ENCODE data around the gene NHLRC4.

NHLRC4 gene

DNA sequence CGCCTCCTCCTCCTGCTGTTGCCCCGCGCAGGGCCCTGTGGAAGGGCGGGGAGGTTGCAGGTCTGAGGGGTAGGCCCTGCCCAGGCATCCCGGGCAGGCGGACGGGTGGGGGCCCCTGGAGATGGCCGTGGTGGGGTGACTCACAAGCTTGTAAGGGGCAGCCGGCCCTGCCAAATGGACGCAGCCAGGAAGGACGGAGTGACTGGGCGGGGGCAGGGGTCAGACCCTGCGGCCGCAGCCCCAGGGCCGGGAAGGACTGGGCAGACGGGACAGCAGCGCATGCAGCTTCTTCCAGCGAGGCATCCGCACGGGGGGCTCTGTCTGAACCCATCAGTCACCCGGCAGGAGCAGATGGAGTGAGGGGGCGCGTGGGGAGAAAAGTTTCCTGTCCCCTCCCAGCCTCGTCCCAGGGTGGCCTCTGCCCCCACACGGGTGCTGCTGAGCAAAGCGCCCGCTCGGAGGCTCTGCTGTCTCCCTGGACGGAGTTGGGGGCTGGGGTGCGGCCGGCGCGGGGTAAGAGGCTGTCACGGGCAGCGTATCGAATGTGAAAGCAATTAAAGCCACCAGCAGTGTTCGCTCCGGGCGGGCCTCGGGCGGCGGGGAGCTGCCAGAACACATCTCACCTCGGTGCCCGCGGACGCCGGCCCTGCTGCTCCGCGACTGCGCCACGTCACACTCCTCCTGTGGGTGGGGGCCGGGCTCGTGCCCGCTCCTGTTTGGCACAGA, 12.0 kb upstream of the NHLRC4 start:
- DNase-seq = no peak

DNA sequence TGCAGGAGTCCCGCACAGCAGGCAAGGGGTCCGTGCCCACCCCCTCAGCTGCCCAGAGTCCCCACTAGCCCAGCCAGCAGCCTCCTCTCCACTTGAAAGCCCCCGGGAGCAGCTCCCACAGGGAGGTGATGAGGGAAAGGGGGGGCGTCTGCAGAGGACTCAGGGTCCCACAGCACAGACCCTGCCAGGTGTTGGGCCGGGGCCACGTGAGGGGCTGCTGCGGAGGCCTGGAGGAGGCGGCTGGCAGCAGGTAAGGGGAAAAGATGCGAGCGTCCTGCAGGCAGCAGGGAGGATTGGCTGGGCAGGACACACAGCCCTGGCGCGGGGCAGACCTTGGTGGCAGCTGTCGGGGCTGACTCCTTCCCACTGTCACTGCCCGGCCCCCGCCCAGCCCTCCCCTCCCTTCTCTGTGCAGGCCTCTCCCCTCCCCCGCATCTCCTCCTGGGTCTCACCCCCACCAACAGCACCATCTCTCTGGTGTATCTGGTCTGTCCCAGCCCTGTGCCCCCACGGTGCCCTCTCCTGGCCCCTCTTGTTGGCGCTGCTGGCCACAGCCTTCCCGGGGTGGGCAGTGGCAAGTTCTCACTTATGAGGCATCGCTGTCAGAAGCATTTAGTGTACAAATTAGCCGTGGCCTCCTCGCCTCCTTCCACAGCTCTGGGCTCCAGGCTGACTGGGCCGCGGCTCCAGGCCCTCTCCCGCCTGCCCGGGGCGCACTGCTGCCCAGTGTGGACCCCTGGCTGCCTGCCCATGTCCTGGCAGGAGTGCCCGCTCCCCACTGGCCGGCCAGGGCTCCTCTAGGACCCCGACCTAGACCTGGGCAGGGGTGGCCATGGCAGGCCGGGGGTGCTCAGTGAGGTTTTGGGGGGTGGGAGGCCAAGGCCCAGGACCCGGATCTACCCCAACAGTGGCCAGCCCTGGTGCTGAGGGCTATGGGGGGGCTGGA, 11.0 kb upstream of the NHLRC4 start:
- no peak for DNase-seq

DNA sequence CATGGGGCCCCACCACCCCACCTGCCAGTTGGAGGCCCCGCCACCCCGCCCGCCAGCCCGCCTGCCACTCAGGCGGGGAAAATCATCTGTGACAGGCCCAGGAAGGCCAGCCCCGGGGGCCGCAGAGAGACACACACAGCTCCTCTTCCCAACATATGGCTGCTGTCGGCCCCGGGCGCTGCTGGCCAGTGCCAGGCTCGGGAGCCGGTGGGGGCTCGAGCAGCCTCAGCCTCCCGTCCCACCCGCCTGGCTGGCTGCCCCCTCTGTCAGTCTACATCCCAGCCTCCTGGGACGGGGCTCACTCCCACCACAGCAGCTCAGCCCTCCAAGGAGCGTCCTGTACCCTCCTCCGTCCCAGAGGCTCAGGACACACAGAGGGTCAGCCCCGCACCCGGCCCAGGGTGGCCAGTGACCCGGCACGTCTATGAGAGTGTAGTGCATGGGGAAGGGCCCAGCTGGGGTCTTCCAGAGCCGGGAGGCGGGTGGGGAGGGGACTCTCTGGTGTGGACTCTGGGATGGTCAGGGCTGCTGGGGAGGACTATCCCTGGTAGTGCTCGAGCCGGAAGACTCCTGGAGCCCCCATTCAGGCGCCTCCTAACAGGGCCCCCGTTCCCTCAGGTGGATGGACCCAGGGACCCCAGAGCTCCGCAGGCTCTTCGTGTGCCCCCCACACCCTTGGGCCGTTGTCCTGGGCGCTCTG, 10.2 kb upstream of the NHLRC4 start:
- no peak for DNase-seq

DNA sequence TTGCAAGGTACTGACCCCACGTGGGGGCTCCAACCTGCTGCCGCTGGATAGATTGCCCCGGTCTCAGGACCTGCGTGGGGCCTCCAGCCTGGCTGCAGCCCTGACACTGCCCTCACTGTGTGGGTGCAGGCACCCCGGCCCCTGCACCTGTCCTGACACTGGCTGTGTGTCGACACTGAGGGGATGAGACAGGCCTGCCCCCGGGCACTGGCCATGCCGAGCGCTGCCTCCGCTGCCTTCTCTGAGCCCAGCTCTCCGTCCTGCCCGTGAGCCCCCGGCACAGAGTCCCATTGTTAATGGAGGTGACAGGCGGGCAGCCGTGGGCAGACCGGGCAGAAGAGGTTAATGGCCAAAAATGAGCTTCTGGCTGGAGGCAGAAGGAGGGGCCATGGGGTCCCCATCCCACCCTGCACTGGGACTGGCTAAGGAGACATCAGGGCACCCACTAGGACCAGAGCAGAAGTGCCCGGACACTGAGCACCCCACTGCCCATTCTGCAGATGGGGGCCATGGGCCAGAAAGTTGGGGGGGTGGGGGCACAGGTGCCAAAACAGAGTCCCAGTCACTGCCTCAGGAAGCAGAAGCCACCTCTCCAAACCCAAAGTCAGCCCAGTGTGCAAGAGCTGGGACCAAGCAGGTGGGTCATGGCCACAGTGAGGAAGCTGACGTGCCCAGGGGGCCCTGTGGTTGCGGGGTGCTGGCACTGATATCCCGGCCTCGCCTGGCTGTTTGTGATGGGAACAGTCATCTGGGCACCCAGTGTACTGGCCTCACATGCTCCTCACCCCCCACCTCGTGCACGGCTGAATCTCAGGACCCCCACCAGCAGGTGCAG, 9.1 kb upstream of the NHLRC4 start:
- no peak for DNase-seq

DNA sequence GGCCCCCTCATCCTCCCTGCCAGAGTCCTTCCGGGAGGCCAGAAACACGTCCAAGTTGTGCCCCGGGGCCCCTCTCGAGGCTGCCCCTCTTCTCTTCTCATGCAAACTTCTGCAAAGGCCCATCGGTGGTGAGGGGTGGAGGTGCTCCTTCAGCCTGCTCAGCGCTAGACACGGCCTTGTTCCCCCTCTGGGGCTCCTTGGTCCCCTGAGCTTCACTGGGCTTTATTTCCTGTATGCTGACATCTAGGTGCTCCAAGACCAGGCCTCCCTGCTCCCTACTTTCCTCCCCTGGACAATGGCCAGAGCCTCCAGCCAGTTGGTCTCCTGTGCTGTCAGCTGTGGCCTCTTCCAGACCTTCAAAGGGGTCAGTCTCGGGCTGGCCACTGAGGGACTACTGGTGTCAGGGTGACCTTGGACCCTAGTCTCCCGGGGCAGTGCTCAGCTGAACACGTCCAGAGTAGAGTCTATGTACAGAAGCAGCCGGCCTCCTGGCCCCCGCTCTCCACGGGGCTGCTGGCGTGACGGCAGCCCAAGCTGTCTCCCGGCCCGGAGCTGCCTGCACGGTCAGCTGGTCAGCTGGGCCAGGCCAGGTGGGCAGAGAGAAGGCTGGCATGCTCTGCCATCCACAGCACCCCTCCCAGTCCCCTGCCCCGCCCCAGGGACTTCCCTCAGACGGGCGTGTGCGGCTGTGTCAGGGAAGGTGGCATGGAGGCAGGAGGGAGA, 8.3 kb upstream of the NHLRC4 start:
- DNase-seq = no peak

DNA sequence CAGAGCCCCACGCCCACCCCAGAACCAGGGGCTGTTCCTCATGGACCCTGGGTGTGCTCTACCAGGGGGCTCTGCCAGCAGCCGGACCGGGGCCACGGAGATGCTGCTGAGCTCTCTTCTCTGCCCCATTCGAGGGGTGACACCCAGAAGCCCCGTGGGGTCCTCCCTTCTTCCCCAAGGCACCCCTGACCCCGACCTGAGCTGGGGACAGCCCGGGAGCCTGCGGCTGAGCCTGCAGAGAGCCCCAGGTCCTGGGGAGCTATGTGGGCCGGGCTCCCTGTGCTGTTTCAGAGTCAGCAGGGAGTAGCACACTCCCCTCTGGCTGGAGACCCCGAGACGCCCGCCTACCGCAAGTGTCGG, 7.8 kb upstream of the NHLRC4 start:
- DNase-seq = no peak

DNA sequence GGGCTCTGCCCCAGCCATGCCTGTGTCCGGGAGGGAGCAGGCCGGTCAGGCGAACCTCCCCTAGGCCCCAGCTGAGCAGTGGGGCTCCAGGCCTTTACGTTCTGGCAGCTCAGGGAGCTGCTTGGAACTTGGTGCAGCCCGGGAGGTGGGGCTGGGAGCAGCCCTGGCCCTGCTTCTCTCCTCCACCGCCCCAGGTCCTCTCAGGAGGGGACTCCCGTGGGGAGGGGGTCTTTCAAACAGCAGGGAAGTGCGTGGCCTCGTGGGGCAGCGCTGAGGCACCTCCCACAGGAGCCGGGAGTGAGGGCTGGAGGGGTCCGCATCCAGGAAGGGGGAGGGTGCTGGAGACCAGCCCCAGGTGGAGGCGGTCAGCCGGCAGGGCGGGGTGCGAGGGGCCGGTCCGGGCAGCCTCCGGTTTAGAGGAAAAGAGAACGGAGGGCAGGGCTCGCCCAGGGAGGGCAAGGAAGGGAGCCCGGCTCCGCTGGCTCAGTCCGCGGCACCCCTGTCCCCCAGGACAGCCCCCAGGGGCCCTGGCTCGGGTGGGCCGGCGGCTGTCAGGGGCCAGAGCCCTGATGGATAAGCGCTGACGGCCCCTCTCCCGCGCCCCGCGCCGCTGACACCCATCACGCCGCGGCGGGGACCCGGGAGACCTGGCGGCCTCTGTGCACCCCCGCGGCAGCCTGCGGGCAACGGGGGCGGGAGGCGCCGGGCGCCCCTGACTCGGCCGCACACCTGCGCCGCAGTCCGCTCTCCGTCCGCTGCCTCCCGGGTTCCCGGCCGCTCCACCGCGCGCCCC, 7.2 kb upstream of the NHLRC4 start:
- DNase-seq = no peak

DNA sequence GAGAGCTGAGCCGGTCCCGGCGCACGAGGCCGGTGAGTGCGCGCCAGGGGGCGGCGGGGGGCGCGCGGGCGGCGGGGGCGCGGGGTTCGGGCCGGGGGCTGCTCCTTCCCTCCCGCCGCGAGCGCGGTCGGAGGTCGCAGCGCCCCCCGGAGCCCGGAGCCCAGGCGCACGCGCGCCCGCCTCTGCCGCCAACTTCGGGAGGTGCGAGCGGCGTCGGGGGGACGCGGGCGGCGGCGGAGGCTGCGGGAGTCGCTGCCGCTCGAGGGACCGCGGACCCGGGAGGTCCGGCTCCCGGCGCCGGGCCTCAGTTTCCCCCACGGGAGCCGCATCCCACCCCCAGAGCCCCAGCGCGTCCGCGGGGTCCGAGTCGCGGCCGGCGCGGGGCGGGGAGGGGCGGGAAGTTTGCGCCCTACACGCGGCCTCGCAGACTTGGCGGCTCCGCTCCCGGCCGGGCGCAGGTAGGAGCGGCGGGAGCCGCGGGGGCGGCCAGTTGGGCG, 6.6 kb upstream of the NHLRC4 start, which contains the start of gene PRR35:
Gene PRR35 (plus strand): TSS at position 191 of the 497 bp plus-strand sequence. CDS start 2,901 bp downstream, outside the sequence.
- no peak for DNase-seq

DNA sequence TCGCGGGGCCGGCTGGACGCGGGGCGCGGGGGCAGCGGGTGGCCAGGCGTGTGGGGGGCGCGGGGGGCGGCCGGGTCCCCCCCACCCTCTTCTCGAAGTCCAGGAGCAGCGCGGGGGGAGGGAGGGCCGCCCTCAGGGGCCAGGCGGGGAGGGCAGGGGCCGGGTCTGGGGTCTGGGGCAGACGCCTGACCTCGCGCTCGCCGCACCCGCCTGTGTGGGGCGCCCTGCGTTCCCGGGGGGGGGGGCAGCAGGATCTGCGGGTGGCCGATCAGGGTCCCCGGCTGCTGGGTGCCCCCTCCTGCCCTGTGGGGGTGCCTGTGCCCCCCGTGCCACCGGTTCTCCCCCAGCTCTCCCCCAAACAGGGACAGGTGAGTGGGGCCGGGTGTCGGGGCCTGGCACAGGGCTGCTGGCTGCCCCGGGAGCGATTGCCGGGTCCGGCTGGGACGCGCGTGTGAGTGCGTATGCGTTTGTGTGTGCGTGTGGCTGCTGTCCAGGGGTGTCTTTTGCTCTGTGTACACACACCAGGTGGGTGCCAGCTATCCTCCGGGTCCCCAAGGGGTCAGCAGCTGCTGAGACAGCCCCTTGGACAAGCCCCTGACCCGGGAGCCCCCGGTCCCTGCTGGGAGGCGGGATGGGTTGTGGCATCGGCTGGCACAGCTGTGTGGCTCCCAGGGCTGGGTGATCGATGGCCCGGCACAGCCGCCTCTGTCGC, 5.9 kb upstream of the NHLRC4 start:
- no peak for DNase-seq

DNA sequence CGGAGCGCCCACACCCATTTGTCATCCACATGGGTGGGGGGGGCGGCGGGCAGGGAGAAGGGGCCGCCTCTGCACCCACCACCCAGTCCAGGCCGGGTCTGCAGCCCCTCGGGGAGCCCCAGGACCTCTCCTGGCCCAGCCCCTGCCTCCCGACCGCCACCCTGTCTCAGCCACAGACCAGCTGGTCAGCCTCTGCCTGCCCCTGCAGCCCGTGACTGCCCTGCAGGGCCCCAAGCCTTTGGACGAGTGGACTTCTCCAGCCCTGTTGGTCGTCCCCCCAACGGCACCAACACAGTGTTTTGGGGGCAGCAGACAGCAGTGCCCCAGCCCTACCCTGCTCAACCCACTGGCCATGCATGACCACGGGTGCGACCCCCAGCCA, 5.4 kb upstream of the NHLRC4 start:
- no peak for DNase-seq

DNA sequence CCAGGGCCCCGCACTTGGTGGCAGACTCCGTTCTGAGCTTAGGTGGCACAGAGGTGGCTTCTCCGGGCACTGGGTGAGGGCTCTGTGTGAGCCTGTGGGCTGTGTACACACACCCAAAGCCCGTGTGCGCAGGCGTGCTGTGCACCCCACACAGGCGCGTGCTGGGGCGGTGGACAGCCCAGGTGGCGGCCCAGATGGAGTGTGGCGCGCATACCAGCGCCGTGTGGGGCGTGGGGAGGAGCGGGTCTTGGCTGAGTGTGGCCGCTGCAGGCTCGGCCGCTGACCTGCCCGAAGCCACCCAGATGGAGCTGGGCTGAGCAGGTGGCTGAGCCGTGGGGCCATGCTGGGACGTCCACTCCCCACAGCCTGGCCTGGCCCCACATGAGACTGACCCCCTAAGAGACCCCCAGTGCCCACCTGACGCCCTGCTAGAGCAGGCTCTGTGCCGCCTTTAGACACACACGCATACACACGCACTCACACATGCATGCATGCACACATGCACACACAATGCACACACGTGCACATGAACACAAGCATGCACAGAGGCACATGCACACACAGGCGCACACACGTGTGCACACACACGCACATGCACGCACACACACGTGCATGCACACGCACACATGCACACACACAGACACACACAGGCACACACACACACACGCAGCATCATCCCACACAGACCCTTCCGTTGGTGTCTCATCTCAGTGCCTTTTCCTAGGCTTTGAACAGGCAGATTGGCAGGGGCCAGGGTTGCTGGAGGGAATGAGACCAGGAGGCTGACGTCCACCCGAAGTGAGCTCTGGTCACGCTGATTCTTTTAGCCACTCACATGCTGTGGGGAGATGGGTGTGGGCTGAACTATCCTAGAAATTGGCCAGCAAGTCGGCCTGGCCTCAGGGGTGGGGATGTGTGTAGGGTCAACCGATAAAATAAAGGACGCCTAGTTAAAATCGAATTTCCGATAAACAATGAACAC, 4.6 kb upstream of the NHLRC4 start:
- no peak for DNase-seq

DNA sequence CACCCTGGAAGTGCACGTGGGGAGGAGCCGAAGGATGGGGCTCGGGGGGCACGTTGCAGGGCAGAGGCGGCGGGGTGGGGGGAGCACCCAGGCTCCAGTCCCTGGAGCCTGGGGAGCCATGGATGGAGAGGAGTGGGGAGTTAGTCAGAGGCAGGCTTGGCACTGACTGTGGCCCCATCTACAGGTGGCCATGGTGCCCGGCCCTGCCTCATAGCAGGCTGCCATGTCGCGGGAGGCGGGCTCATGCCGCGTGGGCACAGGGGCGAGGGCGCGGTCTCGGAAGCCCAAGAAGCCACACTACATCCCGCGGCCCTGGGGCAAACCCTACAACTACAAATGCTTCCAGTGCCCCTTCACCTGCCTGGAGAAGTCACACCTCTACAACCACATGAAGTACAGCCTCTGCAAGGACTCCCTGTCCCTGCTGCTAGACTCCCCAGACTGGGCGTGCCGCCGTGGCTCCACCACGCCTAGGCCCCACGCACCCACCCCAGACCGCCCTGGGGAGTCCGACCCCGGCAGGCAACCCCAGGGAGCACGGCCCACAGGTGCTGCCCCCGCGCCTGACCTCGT, 3.6 kb upstream of the NHLRC4 start:
- no peak for DNase-seq

DNA sequence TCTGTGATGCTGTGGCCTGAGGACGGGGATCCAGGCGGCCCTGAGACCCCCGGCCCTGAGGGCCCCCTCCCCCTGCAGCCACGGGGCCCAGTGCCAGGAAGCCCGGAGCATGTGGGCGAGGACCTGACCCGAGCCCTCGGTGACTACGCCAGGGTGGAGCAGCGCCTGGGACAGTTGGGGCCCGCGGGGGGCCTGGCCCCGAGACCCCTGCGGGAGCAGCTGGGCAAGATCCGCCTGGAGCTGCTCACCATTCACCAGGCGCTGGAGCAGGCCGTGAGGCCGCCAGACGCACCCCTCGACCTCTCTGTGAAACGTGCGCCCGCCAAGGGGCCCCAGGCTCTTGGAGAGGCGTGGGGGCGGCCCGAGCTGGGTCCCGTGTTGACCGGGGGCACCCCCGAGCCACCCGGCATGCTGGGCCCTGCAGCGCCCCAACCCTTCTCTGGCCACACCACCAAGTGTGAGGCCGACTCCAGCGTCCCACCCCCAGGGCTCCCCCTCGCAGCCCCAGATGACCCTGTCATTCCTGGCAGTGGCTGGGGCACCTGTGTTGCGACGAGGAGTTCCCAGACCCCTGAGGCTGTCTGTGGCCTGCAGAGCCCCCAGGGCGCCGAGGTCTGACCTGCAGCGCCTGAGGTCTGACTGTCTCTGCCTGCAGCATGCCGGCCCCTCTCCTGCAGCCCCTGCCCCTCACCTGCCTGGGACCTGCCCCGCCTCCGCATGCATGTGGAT, 2.0 kb upstream of the NHLRC4 start:
- no peak for DNase-seq

DNA sequence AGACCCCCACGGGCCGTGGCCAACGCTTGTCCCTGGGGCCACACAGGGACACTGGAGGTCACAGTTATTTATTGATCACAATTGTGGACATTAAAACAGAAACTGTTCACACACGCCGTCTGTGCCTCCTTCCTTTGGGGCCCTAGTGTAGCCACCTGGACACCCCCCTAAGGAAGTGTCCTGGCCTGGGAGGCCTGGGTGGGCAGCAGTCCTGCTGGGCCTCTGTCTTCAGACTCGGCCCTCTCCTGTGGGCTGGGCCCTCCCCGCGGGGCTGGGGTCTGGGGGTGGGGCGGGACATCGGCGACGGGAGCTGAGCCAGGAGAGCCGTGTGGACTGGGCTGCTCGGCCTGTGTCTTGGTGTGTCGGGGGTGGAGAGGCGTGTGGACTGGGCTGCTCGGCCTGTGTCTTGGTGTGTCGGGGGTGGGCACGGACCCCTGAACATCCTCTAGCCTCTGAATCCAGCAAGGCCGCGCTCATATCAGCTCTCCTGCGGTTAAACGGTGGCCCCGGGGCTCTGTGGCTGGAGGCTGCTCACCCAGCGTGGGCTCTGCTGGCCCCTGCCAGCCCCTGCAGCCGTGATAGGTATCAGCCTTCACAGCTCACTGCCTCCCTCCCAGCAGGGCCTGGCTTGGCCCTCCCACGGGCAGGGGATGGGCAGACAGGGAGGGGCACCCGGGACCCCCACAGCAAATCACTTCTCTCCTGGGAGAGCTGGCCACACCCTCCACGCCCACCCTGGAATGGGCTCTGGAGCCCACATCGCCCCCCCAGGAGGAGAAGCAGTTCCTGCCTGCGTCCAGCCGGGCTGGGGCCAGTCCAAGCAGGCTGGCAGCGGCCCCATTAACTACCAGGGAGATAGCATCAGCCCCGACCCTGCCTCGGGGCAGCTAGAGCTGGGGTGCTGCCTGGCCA, 1.1 kb upstream of the NHLRC4 start:
- no peak for DNase-seq

DNA sequence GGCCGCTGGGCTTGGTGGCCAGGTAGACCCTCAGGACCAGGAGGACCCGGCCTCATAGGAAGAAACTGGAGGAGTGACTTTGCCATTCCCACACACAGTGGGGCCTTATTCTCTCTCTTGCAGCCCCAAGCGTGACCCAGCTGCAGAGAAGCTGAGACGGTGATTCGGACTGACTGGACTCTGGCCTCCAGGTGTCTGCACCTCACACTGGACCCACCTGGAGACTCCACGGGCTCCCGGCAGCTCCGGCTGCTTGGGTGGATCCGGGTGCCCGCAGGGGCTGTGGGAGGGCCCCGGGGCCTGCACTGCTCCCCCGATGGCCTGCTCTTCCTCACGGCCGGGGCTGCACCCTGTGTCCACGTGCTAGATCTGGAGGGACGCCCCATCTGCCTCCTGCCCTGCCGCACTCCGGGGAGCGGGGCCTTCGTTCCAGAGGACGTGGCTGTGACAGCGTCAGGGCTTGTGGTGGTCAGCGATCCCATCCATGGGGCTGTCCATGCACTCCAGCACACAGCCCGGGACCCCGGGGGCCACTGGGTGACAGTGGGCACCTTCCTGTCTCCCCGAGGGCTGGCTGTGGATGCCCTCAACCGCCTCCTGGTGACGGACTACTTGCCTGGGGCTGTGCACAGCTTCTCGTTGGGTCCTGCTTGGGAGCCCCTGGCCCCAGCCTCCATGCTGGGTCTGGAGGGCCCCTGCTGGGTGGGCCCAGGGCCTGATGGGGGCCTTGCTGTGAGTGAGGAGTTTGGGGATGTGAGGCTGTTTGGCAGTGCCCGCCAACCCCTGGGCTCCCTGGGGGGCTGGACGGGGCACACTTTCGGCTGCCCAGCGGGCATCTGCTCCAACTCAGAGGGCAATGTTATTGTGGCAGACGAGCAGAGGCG, 810 bp downstream of the NHLRC4 start:
- DNase-seq = no peak

All from NCI-H1694 treated with DMSO at 0.1 percent for 48 hours (cell line).